Measurements from ENCODE around the gene CPNE8.

Gene CPNE8

GRCh38 chr12:38905480-38906351, at the start of gene CPNE8:
CPNE8 (minus strand) TSS chr12:38905591; CDS start chr12:38905534, 57 bp downstream.
- DNase-seq: no peak

GRCh38 chr12:38954238-38954873, 49.0 kb upstream of the CPNE8 start:
- DNase-seq: no peak

GRCh38 chr12:38949363-38949762, 44.0 kb upstream of the CPNE8 start:
- no peak for DNase-seq

- no peak for DNase-seq
Measured at GRCh38 chr12:38934686-38935085, 29.3 kb upstream of the CPNE8 start.

GRCh38 chr12:38934078-38934584, 28.7 kb upstream of the CPNE8 start:
- DNase-seq: no peak

GRCh38 chr12:38932320-38932719, 26.9 kb upstream of the CPNE8 start:
- no peak for DNase-seq

- no peak for DNase-seq
Measured at GRCh38 chr12:38931461-38931860, 26.1 kb upstream of the CPNE8 start.

- DNase-seq: no peak
Measured at GRCh38 chr12:38930990-38931389, 25.6 kb upstream of the CPNE8 start.

- no peak for DNase-seq
Measured at GRCh38 chr12:38926501-38926900, 21.1 kb upstream of the CPNE8 start.

GRCh38 chr12:38921025-38921677, 15.8 kb upstream of the CPNE8 start:
- DNase-seq: peak; percentile 33

GRCh38 chr12:38919191-38919590, 13.8 kb upstream of the CPNE8 start:
- DNase-seq: no peak

GRCh38 chr12:38915429-38916182, 10.2 kb upstream of the CPNE8 start:
- no peak for DNase-seq

GRCh38 chr12:38912116-38912515, 6.7 kb upstream of the CPNE8 start:
- no peak for DNase-seq

GRCh38 chr12:38911611-38912010, 6.2 kb upstream of the CPNE8 start:
- DNase-seq: no peak

GRCh38 chr12:38907201-38907923, 2.0 kb upstream of the CPNE8 start:
- DNase-seq: no peak

- DNase-seq: no peak
Measured at GRCh38 chr12:38906482-38907200, 1.2 kb upstream of the CPNE8 start.

GRCh38 chr12:38904537-38905479, 583 bp downstream of the CPNE8 start:
- no peak for DNase-seq

- no peak for DNase-seq
Measured at GRCh38 chr12:38903596-38903995, 1.8 kb downstream of the CPNE8 start.

- no peak for DNase-seq
Measured at GRCh38 chr12:38898001-38898684, 7.2 kb downstream of the CPNE8 start.

- DNase-seq: no peak
Measured at GRCh38 chr12:38895446-38895845, 9.9 kb downstream of the CPNE8 start.

Measured in NCI-H1694 treated with DMSO at 0.1 percent for 48 hours (cell line).